Islet precursor cell (in vitro differentiated cells): Measurements from ENCODE around the gene CLN3.
"Not testable (repeated sequence)": the region's sequence is repeated elsewhere in the genome, so short reads cannot be mapped to it uniquely, and the experiment has no call there.

Experiments used
- DNase-seq: peaks from one replicate; pipeline ENCODE4 v3.0.0-alpha.2; 2018

Gene CLN3

DNA sequence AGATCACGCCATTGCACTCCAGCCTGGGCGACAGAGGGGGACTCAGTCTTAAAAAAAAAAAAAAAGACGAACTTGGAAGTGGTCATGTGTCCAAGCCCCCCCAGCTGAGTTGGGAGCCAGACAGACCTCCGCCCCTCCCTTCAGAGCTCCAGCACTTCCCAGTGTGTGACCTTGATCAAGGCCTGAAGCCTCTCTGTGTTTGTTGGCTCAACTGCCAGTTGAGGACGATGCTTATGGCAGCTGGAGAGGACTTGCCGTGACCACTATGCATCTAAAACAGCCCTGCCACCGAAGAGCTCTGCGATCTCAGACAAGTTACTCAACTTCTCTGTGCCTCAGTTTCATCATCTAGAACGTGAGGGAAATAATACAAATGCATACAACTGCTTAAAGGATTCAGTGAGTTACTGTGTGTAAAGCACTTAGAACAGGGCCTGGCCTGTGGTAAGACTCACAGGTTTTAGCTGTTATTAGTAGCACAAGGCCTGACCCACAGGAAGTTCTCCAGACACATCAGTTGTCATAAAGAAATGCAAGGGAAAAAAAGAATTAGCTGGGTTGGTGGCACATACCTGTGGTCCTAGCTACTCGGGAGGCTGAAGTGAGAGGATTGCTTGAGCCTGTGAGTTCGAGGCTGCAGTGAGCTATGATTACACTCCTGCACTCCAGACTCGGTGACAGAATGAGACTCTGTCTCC is 21.8 kb upstream of the CLN3 start:
- DNase-seq, result peak; percentile 81

DNA sequence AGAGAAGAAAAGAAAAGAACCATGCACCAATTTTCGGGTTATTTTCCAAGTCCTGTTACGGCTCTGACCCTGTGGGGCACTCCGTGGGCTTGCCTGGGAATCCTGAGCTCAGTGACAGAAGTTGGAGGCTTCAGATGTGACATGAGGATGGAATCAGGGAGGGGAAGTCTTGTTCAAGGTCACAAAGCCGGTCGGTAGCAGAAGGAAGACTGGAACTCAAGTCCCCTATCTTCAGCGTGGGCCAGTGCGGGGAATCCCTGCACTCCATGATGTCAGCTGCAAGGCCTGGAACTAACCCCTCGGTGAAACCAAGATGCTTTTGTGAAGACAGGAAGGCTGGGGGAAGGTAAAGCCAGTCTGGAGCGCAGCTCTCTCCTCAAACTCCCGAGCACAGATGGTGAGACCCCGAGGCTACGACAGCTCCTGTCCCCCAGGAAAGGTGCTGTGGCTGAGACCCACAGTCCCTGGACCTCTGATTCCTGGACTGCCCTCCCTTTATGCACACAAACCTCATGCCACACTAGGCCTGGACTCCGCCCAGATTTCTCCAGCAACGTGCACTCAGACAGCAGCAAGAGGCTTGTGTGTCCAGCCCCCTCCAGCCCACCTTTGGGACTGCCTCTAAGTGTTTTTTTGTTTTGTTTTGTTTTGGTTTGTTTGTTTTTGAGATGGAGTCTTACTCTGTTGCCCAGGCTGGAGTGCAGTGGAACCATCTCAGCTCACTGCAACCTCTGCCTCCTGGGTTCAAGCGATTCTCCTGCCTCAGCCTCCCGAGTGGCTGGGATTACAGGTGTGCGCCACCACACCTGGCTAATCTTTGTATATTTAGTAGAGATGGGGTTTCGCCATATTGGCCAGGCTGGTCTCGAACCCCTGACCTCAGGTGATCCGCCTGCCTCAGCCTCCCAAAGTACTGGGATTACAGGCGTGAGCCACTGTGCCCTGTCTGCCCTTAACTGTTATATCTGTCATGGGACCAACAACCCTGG is 20.2 kb upstream of the CLN3 start:
- no peak for DNase-seq

DNA sequence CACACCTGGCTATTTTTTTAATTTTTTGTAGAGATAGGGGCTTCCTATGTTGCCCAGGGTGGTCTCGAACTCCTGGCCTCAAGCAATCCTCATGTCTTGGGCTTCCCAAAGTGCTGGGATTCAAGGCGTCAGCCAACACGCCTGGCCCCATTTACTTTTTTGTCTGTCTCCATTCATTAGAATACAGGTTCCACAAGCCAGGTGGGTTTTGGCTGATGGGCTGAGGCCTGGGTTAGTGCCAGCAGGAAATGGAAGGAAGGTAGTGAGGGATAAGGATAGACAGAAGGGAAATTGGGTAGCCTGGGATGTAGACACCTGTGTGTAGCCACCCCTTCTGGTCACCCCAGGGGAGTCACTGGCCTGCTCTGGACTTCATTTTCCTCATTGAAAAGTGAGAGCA is 19.2 kb upstream of the CLN3 start:
- no peak for DNase-seq

DNA sequence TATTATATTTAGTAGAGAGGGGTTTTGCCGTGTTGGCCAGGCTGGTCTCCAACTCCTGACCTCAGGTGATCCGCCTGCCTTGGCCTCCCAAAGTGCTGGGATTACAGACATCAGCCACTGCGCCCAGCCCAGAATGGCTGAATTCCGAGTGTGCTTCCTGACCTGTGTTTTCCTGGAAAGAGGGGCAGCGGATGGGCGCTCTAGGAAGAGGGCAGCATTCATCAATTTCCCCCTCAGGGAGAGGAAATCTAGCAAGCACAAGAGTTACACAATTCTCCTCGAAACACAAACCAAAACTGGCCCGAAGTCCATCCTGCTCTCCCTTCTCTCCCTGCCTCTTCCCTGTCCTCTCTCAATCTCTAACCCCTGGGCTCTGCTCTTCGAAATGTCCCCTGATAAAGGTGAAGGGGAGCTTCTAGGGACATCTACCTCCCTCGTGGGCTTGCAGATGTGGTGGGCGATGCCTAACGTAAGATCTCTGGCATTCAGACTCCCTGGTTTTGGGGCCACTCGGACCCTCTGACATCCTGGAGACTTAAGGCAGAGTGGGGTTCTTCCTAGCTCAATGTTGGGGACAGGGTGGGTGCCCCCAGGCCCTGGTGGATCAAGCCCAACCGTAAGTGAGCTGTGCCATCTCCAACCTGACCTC is 13.7 kb upstream of the CLN3 start:
- no peak for DNase-seq

DNA sequence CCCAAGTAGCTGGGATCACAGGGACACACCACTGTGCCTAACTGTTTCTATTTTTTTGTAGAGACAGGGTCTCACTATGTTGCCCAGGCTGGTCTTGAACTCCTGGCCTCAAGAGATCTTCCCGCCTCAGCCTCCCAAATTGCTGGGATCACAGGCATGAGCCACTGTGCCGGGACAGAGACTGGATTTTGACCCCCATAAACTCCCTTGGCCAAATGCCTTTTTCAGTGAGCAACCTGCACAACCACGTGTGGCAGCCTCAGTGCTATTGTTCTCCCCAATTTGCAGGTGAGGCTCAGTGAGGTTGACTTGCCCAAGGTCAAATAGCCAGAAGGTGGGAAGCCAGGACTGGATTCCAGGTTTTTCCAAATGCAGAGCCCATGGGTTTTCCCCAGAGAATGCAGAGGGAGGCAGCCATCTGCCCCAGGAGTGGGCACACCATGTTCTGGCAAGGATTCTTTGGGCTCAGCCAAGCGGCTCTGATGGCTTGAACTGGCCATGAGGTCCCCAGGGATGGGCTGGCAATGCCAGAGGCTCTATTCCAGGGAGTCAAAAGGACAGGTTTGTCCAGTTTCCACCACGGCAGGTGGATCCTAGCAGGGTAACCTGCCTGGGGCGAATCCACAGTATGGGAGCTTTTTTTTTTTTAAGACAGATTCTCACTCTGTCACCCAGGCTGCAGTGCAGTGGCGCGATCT is 13.0 kb upstream of the CLN3 start:
- peak; percentile 84 for DNase-seq

DNA sequence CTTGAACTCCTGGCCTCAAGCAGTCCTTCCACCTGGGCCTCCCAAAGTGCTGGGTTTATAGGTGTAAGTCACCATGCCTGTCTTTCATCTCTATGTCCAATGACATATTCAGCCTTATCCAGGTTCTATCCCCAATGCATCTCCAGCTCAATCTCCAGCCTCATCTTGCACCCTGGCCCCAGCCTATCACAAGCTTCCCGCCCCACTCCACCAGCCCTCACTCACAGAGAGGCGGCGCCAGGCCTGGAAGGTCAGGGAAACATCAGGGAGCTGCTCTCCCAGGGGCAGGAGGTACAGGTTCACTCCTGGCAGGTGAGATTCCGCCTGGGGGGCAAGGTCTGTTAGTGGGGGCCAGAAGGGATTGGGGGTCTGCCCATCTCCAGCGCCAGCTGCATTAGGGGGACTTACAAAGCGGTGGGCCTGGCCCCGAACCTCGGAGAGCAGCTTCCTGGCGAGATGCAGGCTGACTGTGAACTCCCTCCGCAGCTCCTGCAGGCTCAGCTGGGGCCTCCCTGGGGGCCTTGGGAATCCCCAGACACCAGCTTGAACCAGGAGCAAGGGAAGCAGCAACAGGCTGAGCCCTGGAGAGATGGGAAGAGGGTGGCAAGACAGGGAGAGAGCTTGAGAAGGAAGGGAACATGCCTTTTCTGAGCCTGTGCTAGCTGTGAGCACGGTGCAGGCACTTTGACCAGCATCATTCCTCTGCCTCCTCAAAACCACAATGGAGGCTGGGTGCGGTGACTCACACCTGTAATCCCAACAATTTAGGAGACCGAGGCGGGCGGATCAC is 11.8 kb upstream of the CLN3 start:
- peak; percentile 64 for DNase-seq

DNA sequence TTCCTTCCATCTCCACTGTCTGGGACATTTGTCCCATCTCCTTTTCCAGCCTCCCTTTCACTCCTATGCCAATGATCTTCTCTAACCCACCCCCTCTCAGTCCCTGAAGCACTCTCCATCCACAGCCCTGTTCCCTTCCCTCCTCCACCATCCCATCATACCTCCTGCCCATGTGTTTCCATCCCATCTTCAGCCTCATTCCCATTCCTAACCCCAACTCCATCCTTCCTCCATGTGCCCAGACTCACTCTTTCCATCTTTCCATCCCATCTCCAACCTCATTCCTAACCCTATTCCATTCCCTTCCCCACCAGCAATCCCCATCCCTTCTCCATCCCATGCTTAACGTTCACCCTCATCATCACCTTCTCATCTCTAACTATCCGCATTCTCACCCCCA is 10.4 kb upstream of the CLN3 start:
- DNase-seq, result no peak

DNA sequence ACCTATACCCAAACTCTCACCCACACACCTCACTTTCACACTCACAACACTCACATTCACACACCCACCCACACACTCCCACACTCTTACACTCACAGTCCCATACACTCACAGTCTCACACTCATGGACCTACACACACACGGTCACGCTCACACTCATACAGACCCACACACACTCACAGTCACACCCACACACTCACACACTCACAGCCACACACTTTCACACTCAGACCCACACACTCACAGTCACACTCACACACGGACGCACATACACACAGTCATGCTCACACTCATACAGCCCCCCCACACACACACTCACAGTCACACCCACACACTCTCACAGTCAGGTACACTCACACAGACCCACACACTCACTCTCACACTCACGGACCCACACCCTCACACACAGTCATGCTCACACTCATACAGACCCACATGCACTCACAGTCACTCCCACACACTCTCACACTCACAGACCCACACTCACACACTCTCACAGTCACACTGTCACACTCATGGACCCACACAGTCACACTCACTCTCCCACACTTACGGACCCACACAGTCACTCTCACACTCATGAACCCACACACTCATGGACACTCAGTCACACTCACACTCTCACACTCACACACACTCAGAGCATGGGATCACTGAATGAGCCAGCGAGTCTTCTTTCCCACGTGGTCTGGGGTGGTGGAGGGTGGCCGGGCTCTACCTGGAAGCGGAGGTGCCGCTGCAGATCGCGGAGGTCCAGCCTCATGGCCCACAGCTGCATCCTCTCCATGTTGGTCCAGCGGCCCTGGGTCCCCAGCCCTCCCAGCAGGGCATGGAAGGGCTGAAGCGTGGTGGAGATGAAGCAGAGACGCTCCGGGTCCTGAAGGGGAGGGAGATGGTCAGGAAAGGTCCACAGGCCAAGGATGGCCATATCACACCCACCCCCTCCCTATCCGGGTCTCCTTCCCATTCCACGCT is 9.7 kb upstream of the CLN3 start:
- DNase-seq, result no peak

DNA sequence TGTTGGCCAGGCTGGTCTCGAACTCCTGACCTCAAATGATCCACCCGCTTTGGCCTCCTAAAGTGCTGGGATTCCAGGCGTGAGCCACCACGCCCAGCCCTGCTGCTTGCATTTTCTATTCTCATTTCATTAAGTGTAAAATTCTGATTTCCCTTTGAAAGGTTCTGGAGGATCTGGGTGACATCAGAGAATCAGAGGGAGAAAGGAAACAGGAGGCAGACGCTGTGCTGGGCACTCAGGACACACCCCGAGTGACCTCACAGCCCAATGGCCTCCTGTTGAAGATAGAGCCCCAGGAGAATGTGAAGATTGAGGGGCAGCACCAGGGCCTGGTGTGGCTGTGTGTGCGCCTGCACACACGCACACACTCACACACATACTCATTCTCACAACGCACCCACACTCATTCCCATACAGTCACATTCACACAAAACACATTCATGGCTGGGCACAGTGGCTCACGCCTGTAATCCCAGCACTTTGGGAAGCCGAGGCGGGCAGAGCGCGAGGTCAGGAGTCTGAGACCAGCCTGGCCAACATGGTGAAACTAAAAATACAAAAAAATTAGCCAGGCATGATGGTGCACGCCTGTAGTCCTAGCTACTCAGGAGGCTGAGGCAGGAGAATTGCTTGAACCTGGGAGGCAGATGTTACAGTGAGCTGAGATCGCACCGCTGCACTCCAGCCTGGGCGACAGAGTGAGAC is 8.8 kb upstream of the CLN3 start:
- not testable (repeated sequence) for DNase-seq

DNA sequence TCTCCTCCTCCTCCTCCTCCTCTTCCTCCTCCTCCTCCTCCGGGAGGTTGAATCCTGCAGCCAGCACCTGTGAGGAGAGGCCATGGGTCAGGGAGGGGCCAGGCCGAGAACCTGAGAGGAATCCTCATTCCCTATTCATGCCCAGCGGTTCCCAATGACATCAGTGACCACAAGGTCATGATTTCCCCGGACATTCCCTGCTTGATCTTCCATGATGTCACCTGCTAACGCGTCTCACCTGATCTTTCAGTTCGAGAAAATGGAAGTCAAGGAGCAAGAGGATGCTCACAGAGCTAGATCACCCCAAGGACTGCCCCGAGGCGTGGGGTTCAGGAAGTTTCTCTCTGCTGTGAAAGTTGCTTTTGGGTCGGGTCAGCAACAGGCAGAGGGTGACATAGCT is 8.0 kb upstream of the CLN3 start:
- no peak for DNase-seq

DNA sequence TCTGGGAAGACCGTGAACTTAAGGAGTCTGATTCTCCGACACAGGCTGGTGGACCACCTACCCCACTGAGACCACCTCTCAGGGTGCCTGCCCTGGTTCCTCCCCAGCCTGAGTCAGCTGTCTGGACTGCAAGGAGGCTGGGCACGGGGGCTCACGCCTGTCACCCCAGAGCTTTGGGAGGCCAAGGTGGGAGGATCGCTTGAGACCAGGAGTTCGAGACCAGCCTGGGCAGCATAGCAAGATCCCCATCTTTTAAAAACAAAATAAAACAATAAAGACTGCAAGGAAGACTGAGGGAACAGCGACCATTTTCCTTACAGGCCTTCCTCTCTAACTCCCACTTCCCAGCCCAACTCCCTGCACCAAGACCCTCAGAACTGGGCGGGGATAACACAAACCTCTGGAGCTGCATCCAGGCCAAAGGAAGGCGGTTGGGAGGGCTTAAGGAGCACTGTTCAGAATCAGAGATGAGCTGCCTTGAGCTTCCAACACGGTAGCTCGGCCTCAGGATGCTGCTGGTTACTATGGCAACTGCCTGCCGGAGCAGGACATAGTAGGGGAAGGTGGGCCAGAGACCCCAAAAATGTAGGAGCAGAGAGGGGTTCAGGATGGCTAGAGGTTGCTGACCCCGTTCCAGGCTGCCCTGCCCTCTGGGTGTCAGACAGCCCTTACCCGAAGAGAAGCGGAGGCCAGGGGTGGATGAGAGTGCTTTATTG is 7.0 kb upstream of the CLN3 start:
- no peak for DNase-seq

DNA sequence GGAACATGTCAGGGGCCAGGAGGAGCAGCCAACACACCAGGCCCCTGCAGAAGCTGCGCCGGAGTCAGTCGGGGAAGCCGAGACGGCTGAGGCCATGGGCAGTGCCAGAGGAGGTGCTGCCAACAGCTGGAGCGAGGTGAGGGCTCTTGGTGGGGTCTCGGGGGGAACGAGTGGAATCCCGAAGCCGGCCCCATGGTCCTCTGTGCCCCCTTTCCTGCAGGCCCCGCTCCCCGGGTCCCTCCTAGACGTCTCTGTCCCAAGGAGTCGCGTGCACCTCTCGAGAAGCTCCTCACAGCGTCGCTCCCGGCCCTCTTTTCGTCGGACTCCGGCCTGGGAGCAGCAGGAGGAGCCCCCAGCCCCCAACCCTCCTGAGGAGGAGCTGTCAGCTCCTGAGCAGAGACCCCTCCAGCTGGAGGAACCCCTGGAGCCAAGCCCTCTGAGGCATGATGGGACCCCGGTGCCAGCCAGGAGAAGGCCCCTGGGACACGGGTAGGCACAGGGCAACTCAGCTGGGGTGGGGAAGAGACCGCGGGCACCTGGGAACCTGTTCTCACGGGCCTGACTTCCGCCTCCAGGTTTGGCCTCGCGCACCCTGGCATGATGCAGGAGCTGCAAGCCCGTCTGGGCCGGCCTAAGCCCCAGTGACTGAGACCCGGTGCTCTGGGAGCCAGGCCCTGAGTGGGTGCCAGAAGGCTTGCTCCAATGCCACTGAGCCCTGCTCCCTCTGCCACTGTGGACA is 6.2 kb upstream of the CLN3 start:
- no peak for DNase-seq

DNA sequence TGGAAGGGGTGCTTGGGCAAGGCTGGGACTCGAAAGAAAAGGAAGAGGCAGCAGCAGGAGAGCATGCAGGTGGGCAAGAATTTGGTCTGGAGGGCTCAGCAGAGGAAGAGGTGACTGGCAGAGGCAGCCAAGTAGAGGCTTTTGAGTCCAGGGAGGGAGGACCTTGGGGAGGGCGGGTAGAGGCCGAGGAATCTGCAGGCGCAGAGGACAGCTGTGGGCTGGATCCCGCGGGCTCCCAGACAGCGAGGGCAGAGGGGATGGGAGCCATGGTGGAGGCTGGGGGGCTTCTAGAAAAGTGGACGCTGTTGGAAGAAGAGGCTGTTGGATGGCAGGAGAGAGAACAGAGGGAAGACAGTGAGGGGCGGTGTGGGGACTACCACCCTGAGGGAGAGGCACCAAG is 5.5 kb upstream of the CLN3 start:
- no peak for DNase-seq

DNA sequence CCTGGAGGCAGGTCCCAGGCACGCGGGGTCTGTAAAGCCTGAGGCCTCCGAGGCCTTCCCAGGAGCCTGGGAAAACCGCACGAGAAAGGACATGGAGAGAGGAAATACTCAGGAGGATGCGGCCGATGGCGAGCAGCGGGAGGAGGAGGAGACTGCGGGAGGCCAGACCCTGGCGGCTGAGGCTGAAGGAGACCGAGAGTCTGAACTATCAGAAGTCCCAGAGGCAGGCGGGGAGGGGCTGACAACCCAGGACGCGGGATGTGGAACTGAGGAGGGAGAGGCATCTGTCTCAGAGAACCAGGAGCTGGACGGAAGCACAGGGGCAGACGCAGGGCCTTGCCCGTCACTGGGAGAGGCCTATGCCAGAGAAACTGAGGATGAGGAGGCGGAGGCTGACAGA is 5.0 kb upstream of the CLN3 start:
- no peak for DNase-seq

DNA sequence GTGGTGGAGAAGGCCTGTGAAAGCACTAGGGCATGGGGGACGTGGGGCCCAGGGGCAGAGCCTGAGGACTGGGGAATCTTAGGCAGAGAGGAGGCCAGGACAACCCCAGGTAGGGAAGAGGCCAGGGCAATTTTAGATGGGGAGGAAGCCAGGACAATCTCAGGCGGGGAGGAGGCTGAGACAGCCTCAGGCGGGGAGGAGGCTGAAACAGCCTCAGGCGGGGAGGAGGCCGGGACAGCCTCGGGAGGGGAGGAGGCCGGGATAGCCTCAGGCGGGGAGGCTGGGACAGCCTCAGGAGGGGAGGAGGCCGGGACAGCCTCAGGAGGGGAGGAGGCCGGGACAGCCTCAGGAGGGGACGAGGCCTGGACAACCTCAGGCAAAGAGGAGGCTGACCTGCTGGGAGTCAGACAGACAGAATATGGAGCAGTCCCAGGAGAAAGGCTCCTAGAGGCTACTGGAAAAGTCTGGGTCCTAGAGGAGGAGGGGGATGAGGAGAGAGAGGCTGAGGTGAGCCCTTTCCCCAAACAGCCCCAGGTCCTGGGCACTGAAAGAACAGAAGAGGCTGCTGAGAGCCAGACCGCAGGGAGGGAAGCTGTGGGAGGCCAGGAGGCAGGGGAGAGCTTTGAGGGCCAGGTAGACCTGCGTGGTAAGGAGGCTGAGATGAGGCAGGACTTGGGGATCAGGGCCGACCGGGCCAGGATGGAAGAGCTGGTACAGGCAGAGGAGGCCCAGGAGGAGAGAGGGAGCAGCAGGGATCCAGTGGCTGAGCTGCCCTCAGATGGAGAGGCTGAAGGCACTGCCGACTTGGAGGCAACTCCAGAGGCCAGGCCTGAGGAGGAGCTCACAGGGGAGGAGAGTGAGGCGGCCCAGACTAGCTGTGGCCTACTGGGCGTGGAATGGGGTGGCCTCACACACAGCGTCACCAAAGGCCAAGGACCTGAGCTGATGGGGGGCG is 4.2 kb upstream of the CLN3 start:
- DNase-seq, result no peak

DNA sequence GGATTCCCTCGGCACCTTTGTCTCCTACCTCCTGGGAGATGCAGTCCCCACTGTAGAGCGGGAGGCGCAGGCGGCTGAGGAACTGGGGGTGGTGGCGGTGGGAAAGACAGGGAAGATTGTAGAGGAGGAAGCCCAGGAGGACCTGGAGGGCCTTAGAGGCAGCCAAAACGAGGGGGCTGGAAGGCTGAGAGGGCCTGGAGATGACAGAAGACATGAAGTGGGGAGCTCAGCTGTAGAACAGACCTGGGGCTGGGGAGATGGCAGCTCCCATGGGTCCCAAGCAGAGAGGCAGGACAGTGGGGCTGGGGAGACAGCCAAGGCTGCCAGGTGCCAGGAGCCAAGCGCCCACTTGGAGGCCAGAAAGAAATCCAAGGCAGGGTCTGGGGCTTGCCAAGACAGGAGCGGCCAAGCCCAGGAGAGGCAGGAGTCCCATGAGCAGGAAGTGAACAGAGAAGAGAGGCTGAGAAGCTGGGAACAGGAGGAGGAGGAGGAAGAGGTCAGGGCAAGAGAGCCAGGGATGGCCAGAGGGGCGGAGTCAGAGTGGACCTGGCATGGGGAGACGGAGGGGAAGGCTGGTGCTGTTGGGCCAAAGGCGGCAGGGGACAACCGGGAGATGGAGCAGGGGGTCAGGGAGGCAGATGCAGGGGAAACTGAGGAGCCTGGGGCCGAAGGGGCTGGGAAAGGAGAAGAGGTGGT is 3.4 kb upstream of the CLN3 start:
- no peak for DNase-seq
